RKO (cell line): Measurements from ENCODE around the gene CHAT.

ENCODE experiments used
- DNase-seq: peaks from one replicate; pipeline ENCODE4 v3.0.0-alpha.2; 2016; ENCODE audit warnings: low spot score

CHAT gene

DNA sequence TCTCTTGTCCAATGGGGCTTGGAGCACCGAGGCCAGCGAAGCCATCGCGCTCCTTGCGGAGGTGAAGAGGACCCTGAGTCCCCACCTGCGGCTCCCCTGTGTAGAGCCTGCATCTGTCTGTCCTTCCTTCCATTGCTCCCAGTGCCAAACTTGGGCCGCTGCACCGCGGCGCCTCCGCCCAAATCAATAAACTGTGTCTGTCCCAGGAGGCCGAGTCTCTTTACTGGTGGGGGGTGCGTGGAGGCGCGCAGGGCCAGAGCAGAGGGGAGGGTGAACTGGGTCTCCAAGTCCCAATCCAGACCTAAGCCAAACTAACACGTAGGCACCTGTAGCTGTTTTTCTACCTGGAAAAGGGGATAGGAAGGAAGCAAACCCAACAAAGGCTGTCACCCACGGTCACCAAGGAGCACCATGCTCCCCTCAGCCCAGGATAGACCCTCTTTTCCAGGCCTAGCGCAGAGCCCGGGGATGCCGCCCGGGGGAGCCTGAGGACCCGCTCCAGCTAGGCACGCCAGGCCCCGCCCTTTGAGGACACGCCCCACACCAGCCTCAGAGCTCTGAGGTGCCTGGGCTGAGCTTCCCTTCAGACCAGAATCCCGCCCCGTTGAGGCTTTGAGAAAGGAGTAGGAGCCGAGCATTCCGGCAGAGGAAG lies 1.2 kb upstream of the CHAT start:
- no peak for DNase-seq

DNA sequence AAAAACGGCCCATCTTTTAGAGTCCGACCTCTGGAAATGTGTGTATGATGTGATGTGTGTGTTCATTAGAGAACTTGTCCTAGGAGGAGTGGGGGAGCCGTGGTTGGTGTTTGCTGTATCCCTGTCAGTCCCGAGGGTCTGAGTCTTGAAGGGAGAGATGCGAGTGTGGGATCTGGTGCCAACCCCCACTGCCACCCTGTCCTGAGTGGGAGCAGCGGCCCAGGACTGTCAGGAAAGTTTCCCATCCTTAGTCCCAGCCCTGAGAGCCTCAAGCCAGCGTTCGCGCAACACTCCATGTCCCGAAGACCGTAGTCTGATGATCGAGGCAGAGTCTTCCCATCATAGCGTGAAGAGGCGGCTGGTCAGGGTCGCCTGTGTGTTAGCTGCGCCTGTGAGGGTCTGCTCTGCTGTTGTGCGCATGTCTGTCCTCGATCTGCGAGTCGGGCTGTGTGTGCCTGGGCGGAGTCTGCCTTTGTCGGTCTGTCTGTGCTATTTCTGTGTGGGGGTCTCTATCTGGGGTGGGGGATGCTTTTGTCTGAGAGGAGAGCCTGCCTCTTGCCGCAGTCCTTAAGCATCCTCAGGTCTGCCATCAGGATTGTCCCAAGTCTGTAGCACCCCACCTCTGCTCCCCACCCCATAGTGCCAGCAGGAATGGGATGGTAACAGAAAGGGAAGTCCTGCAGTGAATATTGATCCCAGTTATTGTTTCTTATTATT lies 514 bp upstream of the CHAT start:
- no peak for DNase-seq

DNA sequence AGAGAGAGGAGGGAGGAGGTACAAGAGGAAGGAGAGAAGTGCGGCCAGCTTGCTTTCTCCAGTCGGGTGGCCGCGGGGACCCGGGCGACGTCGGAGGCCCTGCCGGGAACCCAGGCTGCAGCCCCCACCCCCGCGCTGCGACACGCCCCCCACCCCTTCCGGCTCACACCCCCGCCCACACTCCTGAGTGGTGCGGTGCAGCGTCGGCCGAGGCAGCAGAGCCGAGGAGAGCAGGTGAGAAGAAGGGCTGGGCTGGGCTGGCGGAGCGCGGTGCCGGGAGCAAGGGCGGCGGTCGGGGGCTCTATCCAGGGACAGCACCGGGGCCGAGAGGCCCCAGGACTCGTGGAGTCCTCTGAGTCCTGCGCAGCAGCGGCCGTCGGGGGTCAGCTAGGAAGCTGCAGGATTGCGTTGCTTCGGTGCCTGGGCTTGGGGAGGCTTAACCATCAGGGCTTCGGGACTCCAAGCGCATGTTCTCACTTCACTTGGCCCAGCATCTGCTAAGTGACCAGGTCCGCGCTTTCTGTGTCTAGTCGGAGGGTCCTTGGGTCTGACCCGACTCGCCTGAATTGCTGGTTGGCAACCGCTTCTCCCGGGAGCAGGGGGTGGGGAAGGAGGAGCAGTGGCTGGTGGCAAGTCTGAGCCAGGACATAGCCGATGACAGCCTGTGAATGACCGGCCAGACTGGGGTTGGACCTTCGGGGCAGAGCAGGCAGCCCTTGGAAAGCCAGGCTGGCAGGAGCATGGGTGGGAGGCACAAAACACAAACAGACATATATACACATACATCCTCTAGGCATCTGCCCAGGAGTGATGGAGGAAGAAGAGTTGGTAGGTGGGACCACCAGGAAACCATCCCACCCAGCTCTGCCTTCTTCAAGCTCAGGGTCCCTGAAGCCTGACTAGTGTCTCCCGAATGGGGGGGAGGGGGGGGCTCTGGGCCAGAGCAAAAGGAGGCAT lies 683 bp downstream of the CHAT start:
- DNase-seq = no peak

DNA sequence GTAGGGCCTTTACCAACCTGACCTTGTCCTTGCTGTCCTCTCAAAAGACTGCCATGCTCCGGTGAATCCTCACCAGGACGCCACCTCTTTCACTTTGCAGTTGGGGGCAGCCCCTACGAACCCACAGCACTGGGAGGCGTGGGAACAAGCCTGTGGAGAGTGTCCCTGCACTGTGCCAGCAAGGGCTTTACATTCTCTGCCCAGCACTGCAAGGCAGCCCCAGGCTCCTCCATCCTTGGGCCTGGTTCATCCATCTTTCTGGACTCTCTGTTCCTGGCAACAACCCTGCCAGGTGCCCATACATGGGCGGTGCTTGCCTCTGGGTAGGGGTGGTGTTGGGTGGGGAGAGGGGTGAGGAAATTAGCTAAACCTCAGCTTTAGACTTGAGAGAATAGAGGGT lies 1.4 kb downstream of the CHAT start:
- DNase-seq = no peak

DNA sequence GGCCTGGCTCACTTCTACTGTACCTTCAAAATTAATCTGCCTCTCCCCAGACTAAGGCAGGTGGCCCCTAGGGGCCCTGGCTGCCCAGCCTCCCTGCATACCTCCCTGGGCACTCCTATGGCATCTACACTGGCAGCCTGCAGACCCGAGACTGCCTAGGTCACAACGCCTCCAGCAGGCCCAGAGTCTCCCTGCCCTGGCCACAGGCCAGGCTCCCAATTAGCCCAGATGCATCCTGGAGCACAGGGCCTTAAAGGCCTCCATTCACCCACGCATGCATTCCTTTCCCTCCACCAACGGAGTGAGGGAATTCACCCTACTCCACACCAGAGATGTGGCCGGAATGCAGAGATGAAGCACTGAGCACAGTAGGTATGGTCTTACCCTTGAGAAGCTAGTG lies 1.9 kb downstream of the CHAT start:
- no peak for DNase-seq

DNA sequence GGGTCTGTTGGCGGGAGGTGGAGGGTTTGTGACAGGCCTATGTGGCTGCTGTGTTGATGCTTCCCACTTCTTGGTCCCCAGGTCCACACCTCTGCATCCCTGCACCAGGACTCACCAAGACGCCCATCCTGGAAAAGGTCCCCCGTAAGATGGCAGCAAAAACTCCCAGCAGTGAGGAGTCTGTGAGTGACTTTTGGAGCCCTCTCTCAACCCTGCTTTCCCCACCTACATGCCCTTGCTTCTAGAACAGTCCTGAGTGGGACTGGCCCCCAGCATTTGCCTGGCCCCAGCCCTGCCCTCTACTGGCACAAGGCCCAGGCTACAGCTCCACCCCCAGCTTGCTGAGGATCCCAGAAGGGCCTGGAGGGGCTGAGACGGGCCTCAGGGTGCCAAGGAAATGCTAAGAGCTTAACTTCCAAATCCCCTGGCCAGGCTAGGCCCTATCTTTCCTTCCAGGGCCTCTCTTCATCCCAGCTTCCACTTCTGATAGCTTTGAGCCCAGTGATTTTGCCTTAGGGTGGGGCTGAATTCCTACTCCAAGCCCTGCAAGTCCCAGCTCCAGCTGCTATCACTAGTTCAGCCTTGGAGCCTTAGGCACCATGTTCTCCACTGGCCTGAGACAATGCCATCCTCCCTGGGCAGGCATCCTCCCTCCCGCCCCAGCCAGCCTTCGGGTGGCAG lies 2.7 kb downstream of the CHAT start:
- no peak for DNase-seq

DNA sequence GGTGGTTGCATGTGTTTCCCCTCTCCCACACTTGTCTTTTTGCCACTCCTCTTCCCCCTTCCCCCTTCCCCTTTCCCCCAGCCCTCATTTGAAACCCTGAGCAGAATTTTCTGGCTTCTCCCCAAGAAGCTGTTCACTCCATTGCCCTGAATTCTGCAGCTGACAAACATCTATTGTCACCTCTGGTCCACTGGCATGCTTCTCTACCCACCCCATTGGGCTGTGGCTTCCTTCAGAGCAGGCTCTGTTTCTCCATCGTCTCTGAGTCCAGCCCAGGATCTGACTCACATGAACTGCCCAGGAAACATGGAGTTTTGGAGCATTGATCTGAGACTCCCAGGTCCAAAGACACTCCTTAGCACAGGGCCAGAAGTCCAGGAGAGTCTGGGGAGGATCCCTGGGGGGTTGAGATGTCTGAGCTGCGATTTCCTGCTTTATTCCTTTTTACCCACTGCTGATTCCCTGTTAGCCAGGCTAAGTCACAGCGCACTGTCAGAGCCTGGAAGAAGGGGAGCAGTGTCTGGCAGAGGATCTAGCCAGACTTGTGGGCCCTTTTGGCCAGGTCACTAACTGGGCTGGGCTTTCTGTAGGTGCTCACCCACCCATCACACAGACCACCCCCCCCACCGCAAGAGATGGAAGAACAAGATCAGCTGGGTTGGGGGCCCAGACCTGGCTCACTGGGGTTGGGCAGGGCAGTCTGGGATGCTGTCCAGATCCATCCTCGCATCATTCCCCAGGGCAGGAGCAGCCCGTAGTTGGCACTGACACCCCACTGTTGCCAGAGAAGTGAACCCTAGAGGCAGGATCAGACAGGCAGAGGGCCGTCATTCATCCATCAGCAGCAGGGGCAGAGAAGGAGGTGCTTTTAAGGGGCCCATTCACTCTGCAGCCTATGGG lies 3.5 kb downstream of the CHAT start:
- DNase-seq = no peak

DNA sequence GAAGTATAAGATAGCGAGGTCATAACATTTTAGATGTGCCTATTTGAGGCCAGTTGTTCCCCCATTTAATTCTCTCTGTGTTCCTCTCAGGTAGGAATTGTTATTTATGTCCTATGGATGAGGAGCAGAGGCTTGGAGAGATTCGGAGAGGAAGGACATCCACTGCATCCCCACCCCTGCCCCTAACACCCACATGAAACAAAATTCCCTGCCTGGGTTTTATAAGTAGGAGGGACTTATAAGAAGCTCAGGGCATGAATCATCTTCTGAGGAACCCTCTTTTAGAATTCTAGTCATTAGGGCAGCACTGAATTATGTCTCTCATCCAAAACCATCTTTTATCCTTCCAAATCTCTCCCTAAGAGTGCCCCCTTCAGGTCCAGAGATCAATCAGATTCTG lies 5.0 kb downstream of the CHAT start:
- DNase-seq = no peak

DNA sequence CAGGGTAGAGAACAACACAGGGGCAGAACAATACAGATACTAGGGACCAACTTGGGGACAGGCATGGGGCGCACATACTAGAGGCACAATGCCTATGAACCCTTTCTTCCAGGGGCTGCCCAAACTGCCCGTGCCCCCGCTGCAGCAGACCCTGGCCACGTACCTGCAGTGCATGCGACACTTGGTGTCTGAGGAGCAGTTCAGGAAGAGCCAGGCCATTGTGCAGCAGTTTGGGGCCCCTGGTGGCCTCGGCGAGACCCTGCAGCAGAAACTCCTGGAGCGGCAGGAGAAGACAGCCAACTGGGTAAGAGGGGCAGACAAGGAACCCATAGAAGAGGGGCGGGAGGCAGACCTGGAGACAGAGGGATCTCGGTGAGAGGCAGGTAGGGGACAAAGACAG lies 5.8 kb downstream of the CHAT start:
- no peak for DNase-seq

DNA sequence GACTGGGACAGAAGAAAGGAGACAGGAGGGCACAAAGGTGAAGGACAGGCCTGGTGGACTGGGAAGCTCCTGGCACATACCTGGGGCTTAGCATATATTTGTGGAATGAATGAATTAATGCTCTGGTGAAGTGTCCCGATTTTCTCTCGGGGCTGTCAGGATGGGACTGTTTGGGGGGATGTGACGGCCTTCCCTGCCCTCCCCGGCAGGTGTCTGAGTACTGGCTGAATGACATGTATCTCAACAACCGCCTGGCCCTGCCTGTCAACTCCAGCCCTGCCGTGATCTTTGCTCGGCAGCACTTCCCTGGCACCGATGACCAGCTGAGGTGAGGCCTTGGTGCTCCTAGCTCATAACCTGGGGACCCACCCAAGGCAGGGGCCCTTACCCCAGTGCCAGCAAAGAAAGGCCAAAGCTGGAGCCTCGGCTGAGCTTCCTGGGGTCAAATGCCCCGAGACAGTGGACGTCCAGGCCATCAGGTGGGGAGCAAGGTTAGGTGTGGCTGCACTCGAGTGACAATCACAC lies 6.5 kb downstream of the CHAT start:
- DNase-seq = no peak

DNA sequence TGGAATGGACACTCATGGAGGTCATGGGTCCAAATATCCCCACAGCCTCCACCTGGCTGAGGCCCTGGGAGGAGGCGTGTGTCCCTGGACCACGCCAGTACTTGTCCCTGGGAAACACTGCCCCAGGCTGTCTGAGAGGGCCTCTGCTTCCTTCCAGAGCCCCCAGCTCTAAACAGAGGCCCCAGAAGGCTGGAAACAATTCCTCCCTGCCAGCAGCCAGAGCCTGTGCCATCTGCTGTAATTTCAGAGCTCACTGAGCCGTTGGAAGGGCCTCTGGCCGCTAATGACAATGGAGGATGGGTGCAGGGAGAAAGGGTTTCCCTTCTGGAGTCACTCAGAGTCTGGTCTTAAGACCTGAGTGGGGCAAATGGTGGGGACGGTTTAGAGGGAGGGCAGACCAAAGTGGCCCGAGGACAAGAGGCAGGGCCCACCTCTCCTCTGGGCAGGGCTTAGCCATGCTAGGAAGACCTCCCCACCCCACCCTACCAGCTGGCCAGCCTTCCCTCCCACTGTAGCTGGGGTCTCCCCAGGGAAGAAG lies 7.1 kb downstream of the CHAT start:
- DNase-seq = no peak

DNA sequence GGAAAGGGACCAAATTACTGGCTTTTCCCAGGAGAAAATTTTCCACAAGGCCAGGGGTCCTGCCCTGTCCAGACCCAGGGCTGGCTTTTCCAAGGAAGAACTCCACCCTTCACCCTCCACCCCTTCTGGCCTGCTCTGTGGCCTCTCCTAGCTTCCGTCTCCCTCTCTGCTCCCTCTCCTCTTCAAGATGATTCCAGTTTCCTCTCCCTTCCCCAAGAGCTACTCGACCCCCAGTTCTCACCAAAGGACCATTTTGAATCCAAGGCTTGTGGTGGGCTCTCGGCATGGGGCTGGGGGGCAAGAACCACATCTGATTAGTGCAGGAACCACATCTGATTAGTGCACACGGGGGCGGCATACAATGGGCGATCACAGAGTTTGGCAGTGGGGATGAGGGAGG lies 7.7 kb downstream of the CHAT start:
- no peak for DNase-seq

DNA sequence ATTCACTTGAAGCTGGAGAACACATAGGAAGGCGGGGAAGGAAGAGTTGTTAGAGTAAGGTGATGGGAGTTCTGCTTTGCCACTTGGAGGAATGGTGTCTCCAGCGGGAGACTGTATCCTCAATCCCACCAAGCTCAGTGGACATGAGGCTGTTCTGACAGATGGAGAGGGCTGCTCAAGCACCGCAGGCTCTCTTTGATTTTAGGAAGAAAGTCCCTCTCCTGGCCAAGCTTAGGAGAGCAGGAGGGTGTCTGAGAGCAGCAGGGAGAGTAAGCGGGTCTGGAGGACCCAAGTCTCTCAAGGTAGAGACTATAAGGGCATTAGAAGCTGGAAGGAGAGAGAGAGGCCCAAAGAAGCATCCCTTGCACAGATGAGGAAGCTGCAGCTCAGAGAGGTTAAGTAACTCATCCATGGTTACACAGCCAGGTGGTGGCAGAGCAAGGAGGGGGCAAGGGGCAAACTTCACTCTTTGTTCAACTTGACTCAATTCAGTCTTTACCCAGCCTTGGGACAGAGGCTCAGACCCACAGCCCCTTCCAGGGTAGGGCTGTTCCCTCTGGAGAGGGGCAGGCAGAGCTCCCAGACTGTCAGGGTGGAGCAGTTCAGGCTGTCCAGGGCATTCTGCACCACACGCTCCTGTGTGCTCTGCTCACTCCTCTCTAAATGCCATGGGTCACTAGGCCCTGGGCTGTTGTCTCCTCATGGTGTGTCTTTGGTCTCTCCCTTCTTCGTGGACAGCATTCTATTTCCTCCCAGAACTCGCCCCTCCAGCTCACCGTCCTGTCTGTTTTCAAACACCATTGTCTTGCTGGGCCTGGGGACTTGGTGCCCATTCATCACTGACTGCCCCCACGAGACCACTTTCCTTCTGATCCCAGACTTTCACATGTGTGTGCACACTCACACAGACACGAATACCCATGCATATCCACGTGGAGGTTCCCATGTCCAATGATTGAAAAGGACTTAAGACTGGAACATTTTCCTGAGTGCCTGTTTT lies 8.9 kb downstream of the CHAT start:
- DNase-seq = no peak

DNA sequence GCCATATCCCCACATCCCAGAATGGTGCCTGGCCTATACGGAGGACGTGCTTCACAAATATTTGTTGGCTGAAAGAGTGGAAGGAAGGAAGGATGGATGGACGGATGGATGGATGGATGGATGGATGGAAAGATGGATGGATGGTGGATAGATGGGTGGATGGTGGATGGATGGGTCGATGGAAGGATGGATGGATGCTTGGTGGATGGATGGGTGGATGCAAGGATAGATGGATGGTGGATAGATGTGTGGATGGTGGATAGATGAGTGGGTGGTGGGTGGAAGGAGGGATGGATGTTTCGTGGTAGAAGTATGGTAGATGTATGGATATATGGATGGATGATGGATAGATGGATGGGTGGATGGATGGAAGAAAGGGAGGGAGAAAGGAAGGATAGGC lies 10.8 kb downstream of the CHAT start:
- no peak for DNase-seq

DNA sequence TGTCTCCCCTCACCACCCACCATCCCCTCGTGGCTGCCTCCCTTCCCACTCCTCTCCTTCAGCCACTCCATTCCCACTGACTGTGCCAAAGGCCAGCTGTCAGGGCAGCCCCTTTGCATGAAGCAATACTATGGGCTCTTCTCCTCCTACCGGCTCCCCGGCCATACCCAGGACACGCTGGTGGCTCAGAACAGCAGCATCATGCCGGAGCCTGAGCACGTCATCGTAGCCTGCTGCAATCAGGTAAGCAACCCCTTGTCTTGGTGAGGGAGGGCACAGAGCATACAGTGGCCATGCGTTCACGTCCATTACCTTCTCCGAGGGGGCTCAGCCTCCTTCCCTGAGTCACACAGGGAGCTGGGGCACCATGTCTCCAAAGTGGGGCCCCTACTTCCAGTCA lies 11.6 kb downstream of the CHAT start:
- DNase-seq = no peak

DNA sequence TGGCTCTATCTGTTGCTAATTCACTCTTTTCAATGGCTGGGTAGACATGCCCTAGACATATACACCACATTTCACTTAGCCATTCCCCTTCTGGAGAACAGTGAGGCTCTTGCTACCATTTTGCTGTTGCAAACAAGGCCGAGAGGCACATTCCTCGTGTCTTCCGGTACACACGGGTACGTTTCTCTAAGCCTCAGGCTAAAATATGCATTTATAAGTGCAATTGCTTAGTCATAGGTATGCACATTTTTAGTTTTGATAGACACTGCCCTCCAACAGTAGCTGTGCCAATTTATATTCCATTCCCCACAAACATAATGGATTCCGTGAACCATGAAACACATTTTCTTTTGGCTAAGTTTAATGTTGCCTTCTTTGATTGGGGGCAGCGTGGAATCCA lies 13.2 kb downstream of the CHAT start:
- DNase-seq = no peak

DNA sequence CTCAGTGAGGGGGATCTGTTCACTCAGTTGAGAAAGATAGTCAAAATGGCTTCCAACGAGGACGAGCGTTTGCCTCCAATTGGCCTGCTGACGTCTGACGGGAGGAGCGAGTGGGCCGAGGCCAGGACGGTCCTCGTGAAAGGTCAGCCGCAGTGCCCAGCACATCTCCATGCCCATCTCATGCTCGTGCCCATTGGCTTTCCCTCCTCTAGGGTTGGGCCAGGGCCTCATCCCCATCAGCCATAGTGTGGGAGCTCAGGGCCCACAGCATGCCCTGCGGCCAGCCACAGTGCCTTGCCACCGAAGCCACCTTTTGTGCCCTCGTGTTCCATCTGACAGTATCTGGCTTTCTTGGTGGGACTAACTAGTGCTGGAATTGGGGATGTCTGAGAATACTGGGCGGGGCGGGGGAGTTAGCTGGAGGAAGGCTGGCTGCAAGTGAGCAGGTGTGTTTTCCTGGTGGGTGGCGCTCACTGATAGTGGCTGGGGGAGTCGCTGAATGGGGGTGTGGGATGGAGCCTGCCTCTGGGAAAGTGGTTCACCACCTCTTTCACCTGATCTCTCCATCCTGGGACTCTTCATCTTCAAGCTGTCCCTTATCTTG lies 13.9 kb downstream of the CHAT start:
- no peak for DNase-seq

DNA sequence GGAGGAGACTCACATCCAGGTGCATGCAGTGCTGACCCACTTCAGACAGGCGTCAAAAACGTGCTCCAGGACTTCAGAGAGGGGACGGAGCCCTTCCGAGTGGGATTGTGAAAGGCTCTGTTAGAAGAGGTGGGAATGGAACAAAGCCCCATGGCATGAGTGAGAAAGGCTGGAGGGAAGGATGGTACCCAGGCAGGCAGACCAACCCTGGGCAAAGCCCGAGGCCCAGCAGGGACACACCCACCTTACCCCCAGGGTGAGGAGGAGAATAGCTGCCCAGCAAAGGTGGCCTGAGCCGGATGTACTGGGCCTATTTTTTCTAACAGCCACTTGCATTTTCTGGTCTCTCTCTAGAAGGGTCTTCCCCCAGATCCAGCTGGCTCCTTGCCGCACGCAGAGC lies 14.8 kb downstream of the CHAT start:
- DNase-seq = no peak

DNA sequence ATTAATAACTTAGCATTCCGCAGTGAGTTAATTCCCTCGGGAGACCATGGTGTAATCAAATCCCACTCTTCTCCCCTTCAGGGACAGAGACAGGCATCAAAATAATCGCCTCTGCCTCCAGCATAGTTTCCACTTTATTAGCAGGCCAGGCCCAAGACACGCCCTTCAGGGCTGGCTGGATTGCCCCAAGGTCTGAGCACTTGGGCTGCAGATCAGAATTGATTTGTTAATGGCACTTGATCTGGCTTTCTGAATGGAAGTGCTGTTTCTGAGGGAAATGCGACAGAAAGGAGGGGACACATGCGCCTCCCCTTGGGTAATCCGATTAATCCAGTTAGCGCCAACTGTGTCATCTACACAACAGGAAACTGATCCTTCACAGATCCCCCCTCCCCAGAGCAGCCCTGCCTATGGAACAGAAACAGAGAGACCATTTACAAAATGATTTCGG lies 15.6 kb downstream of the CHAT start:
- no peak for DNase-seq
